Measurements from ENCODE around the gene TMEM54. TPM values are rescaled to one million over a fixed set of nuclear protein-coding genes. Genes with fewer than 3 reads are reported as not detected.

The TMEM54 gene
- total and polyA plus RNA-seq, 10 of the 15 experiments (the other 5 are each of a cell fraction or from before 2014, with no cell fraction given), result 0.07 to 0.94 (median 0.56) TPM; not detected in 1

DNA sequence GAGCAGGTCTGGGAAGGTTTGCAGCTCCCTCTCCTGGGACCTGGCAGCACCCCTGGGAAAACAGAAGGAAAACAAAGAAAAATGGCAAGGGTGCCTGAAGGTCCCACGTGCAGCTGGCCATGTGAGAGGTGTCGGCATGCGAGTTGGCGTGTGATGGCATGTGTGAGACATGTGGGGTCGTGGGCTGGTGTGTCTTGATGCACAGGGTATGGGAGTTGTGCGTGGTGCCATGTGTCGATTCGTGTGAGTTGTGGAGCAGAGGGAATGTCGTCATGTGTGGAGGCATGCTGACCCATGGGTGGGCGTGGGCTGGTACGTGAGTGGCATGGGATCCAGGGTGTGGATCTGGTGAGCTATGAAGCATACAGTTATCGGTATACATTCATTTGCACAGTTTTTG lies 13.6 kb downstream of the TMEM54 start:
- H4K20me1 ChIP-seq (ENCODE audit: control insufficient read depth, insufficient read depth), result no peaks in the 10 kb centered on the region
- no peaks in the 10 kb centered on the region for H3K36me3 ChIP-seq (ENCODE audit: control insufficient read depth in 2 of 2, insufficient read depth in 2 of 2, low read length in 1 of 2)
- peaks cover 11% of the 10 kb centered on the region in 2 experiments for H3K27me3 ChIP-seq (replicated peaks in 1 of 2; ENCODE audit: control insufficient read depth in 2 of 2, insufficient read depth in 2 of 2, low read length in 1 of 2)
- WGBS (ENCODE audit: insufficient coverage, insufficient replicate concordance, low lambda C conversion rate, missing lambda C conversion rate), result 21% methylated on average over 12 of the region's 12 CpGs
- in situ Hi-C loops (cut with MboI), result no loop called here
- no peaks in the 10 kb centered on the region for H3K79me2 ChIP-seq (ENCODE audit: control insufficient read depth, insufficient read depth, low read length)
- intact Hi-C loops (cut with micrococcal nuclease; ENCODE audit: unreplicated experiment), result no loop called here
- no peak overlapping the region for H3K4me3 ChIP-seq
- no peak for TF ChIP-seq STAT3 (IDR thresholded peaks at IDR 0.05; ENCODE audit: low read depth, low read length)
- no peak for TF ChIP-seq SMARCA5 (IDR thresholded peaks at IDR 0.05)
- TF ChIP-seq, protein P1, sequence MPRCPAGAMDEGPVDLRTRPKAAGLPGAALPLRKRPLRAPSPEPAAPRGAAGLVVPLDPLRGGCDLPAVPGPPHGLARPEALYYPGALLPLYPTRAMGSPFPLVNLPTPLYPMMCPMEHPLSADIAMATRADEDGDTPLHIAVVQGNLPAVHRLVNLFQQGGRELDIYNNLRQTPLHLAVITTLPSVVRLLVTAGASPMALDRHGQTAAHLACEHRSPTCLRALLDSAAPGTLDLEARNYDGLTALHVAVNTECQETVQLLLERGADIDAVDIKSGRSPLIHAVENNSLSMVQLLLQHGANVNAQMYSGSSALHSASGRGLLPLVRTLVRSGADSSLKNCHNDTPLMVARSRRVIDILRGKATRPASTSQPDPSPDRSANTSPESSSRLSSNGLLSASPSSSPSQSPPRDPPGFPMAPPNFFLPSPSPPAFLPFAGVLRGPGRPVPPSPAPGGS (IDR thresholded peaks at IDR 0.05; ENCODE audit: borderline replicate concordance, insufficient read depth, low read depth, low read length, poor library complexity, severe bottlenecking), result no peak
- TF ChIP-seq KAT2A (conservative IDR thresholded peaks at IDR 0.05; ENCODE audit: control insufficient read depth, low read depth, low read length), result no peak
- no peak for TF ChIP-seq ESRRA (IDR thresholded peaks at IDR 0.05; ENCODE audit: low read length)
- TF ChIP-seq, protein P2, sequence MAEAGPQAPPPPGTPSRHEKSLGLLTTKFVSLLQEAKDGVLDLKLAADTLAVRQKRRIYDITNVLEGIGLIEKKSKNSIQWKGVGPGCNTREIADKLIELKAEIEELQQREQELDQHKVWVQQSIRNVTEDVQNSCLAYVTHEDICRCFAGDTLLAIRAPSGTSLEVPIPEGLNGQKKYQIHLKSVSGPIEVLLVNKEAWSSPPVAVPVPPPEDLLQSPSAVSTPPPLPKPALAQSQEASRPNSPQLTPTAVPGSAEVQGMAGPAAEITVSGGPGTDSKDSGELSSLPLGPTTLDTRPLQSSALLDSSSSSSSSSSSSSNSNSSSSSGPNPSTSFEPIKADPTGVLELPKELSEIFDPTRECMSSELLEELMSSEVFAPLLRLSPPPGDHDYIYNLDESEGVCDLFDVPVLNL (IDR thresholded peaks at IDR 0.05; ENCODE audit: low read depth, low read length), result no peak
- TF ChIP-seq JUNB (IDR thresholded peaks at IDR 0.05), result no peak
- no peak for TF ChIP-seq SRF (IDR thresholded peaks at IDR 0.05; ENCODE audit: low read depth in 2 of 2, low read length in 2 of 2)
- TF ChIP-seq EP300 (IDR thresholded peaks at IDR 0.05; ENCODE audit: borderline replicate concordance in 1 of 2, control insufficient read depth in 1 of 2, low read depth in 2 of 2, low read length in 2 of 2), result no peak
- TF ChIP-seq SMAD5 (IDR thresholded peaks at IDR 0.05; ENCODE audit: low read depth), result no peak
- TF ChIP-seq ATF7 (IDR thresholded peaks at IDR 0.05; ENCODE audit: low read depth), result no peak
- no peaks in the 10 kb centered on the region for H3K4me1 ChIP-seq (ENCODE audit: control insufficient read depth, insufficient read depth, low read length)
- CTCF ChIA-PET, result interaction anchor here (2.1 kb wide), 1 partner anchor 11 kb away, joined by 7 read pairs; no protein-coding TSS in a partner anchor
- SMC1A ChIA-PET (ENCODE audit: uncharacterized antibody, unreplicated experiment), result no interaction called here
- no TSS peak for BruUV-seq (replicated peaks)
- no peak for DNase-seq (ENCODE audit: low read depth, low spot score)
- no peak overlapping the region for H3K9ac ChIP-seq (ENCODE audit: control insufficient read depth, insufficient read depth, low read length)
- POLR2A ChIA-PET, result no interaction called here
- H3K27ac ChIP-seq (ENCODE audit: control insufficient read depth, insufficient read depth), result no peak overlapping the region
- no peak for ATAC-seq
- no peak for FAIRE-seq
- no peak overlapping the region for H2AFZ ChIP-seq (ENCODE audit: control insufficient read depth, low read depth, low read length)
- RAD21 ChIA-PET (ENCODE audit: unreplicated experiment), result no interaction called here
- H3K4me2 ChIP-seq (ENCODE audit: control insufficient read depth, insufficient read depth), result no peak overlapping the region
- H3K9me3 ChIP-seq (replicated peaks; ENCODE audit: control insufficient read depth, insufficient read depth, low read length), result no peaks in the 10 kb centered on the region; the same call in 2 of the 3 replicates

Measured in GM12878 (cell line).